ENCODE measurements around the gene CAPN2.
"Not testable (repeated sequence)": the region's sequence is repeated elsewhere in the genome, so short reads cannot be mapped to it uniquely, and the experiment has no call there.

CAPN2 gene

GRCh38 chr1:223739366-223740037 is 27.2 kb downstream of the CAPN2 start:
- no peak for DNase-seq (ENCODE audit: low spot score)

- not testable (repeated sequence) for DNase-seq (ENCODE audit: low spot score)
Measured at GRCh38 chr1:223740038-223740736, 27.8 kb downstream of the CAPN2 start.

GRCh38 chr1:223741861-223742260 is 29.5 kb downstream of the CAPN2 start:
- DNase-seq (ENCODE audit: low spot score), result no peak

- DNase-seq (ENCODE audit: low spot score), result no peak
Measured at GRCh38 chr1:223742856-223743517, 30.6 kb downstream of the CAPN2 start.

GRCh38 chr1:223745731-223746130 is 33.4 kb downstream of the CAPN2 start:
- DNase-seq (ENCODE audit: low spot score), result no peak

- DNase-seq (ENCODE audit: low spot score), result peak; percentile 49
Measured at GRCh38 chr1:223747838-223748335, 35.5 kb downstream of the CAPN2 start.

GRCh38 chr1:223748405-223748772 is 36.0 kb downstream of the CAPN2 start:
- DNase-seq (ENCODE audit: low spot score), result peak; percentile 65

- peak; percentile 50 for DNase-seq (ENCODE audit: low spot score)
Measured at GRCh38 chr1:223748773-223749733, 36.7 kb downstream of the CAPN2 start.

GRCh38 chr1:223750730-223751570 is 38.6 kb downstream of the CAPN2 start:
- no peak for DNase-seq (ENCODE audit: low spot score)

- DNase-seq (ENCODE audit: low spot score), result no peak
Measured at GRCh38 chr1:223751696-223752095, 39.4 kb downstream of the CAPN2 start.

- DNase-seq (ENCODE audit: low spot score), result no peak
Measured at GRCh38 chr1:223752721-223753515, 40.6 kb downstream of the CAPN2 start.

GRCh38 chr1:223754681-223755431 is 42.5 kb downstream of the CAPN2 start:
- no peak for DNase-seq (ENCODE audit: low spot score)

- no peak for DNase-seq (ENCODE audit: low spot score)
Measured at GRCh38 chr1:223755432-223755792, 43.1 kb downstream of the CAPN2 start.

- DNase-seq (ENCODE audit: low spot score), result no peak
Measured at GRCh38 chr1:223755992-223756775, 43.8 kb downstream of the CAPN2 start.

- no peak for DNase-seq (ENCODE audit: low spot score)
Measured at GRCh38 chr1:223756806-223757700, 44.7 kb downstream of the CAPN2 start.

GRCh38 chr1:223758734-223759133 is 46.4 kb downstream of the CAPN2 start:
- DNase-seq (ENCODE audit: low spot score), result no peak

GRCh38 chr1:223759273-223759672 is 46.9 kb downstream of the CAPN2 start:
- no peak for DNase-seq (ENCODE audit: low spot score)

GRCh38 chr1:223760833-223761232 is 48.5 kb downstream of the CAPN2 start:
- no peak for DNase-seq (ENCODE audit: low spot score)

Measured in activated CD4-positive, alpha-beta T cell treated with anti-CD3 and anti-CD28 coated beads, Interleukin-2, Interleukin-4, amounts not matched to agents 100 ng/mL and 50 ng/mL, durations not matched to agents 16 hours and 8 hours (primary cell).